Coronary artery (tissue), 2 donors: ENCODE measurements around the gene CWF19L1.

Experiments used
- DNase-seq: peaks from one replicate; pipeline ENCODE4 v3.0.0-alpha.2; 2017; ENCODE audit warnings: low spot score
- H3K27ac ChIP-seq, 2 donors: fragments of 200-600 bp; sonication (generic); one replicate each; pipeline ENCODE4 v1.5.1; 2016 to 2019
- H3K4me3 ChIP-seq: fragments of 200-600 bp; sonication (generic); 2 replicates; pipeline ENCODE4 v1.5.1; 2016; ENCODE audit warnings: mild to moderate bottlenecking, moderate library complexity
- CTCF ChIP-seq: fragments of 200-600 bp; sonication (generic); IDR thresholded peaks from one replicate; pipeline ENCODE4 v1.5.1; 2019; ENCODE audit warnings: antibody characterized with exemption

The CWF19L1 gene

GRCh38 chr10:100245484-100246220 lies 21.8 kb downstream of the CWF19L1 start:
- TF ChIP-seq CTCF = no peak
- no peak overlapping the region for H3K27ac ChIP-seq
- H3K4me3 ChIP-seq = no peak overlapping the region
- DNase-seq = no peak

- DNase-seq = no peak
- H3K27ac ChIP-seq = no peak overlapping the region
- H3K4me3 ChIP-seq = no peak overlapping the region
- TF ChIP-seq CTCF = no peak
Observed at GRCh38 chr10:100239851-100240250, 27.6 kb downstream of the CWF19L1 start.

GRCh38 chr10:100238429-100238828 lies 29.0 kb downstream of the CWF19L1 start:
- no peak for TF ChIP-seq CTCF
- DNase-seq = no peak
- no peak overlapping the region for H3K27ac ChIP-seq
- no peak overlapping the region for H3K4me3 ChIP-seq

GRCh38 chr10:100232101-100232500 lies 35.3 kb downstream of the CWF19L1 start:
- Histone ChIP-seq H3K27ac (no peak overlapping the region), H3K4me3 (no peak overlapping the region)
- no peak for TF ChIP-seq CTCF
- no peak for DNase-seq

GRCh38 chr10:100229819-100230422 lies 37.5 kb downstream of the CWF19L1 start:
- DNase-seq = no peak
- H3K4me3 ChIP-seq = peak overlapping the region; percentile 99
- no peak for TF ChIP-seq CTCF
- H3K27ac ChIP-seq = peak overlapping the region; percentile 43 to 87

GRCh38 chr10:100223879-100224278 lies 43.6 kb downstream of the CWF19L1 start:
- no peak overlapping the region for H3K27ac ChIP-seq
- no peak for DNase-seq
- no peak for TF ChIP-seq CTCF
- no peak overlapping the region for H3K4me3 ChIP-seq

GRCh38 chr10:100222529-100222928 lies 44.9 kb downstream of the CWF19L1 start:
- Histone ChIP-seq H3K27ac (no peak overlapping the region), H3K4me3 (no peak overlapping the region)
- TF ChIP-seq CTCF = no peak
- DNase-seq = no peak
